Activated B cell treated with CpG ODN at 0.5 μM for 24 hours (primary cell): Measurements from ENCODE around the gene MVB12B. TPM values are rescaled to one million over a fixed set of nuclear protein-coding genes. Genes with fewer than 3 reads are reported as not detected.
"Not testable (repeated sequence)": the region's sequence is repeated elsewhere in the genome, so short reads cannot be mapped to it uniquely, and the experiment has no call there.

Experiments
- ATAC-seq: fragments of 200-7000 bp; cut with Tn5 transposase; one replicate; pipeline ENCODE4 v1.10.0; 2021; ENCODE audit warnings: low read depth, mild to moderate bottlenecking, moderate library complexity
- CTCF ChIA-PET: fragments of 350-600 bp; sonication (Branson Sonifier 250); formaldehyde crosslinking; loops from one replicate; lab custom pipeline; 2021; ENCODE audit warnings: antibody characterized with exemption; lab: Charles Lee
- POLR2A ChIA-PET: fragments of 350-600 bp; sonication (Branson Sonifier 250); formaldehyde crosslinking; loops from one replicate; lab custom pipeline; 2021; ENCODE audit warnings: antibody characterized with exemption; lab: Charles Lee
- DNase-seq: peaks from one replicate; pipeline ENCODE4 v3.0.0; 2022
- H3K27ac Mint-ChIP-seq: one replicate; pipeline ENCODE4 v1.8.0; 2020; ENCODE audit warnings: mixed read lengths
- H3K27me3 Mint-ChIP-seq: one replicate; pipeline ENCODE4 v1.8.0; 2021; ENCODE audit warnings: mixed read lengths
- H3K36me3 Mint-ChIP-seq: one replicate; pipeline ENCODE4 v1.8.0; 2021; ENCODE audit warnings: low read depth, mixed read lengths
- H3K4me1 Mint-ChIP-seq: one replicate; pipeline ENCODE4 v1.8.0; 2021; ENCODE audit warnings: mixed read lengths
- H3K4me3 Mint-ChIP-seq: one replicate; pipeline ENCODE4 v1.8.0; 2020; ENCODE audit warnings: mild to moderate bottlenecking, mixed read lengths
- H3K9me3 Mint-ChIP-seq: one replicate; pipeline ENCODE4 v1.8.0; 2020; ENCODE audit warnings: mixed read lengths
- CTCF ChIP-seq: fragments of 200-600 bp; IDR thresholded peaks from one replicate; pipeline ENCODE4 v1.8.0; 2022; ENCODE audit warnings: antibody characterized with exemption, mild to moderate bottlenecking
- intact Hi-C: fragments of 100-400 bp; cut with micrococcal nuclease; formaldehyde crosslinking; loops from one replicate; pipeline ENCODE4 v1.15.1; 2024
- total RNA-seq: library from RNA; stranded (reverse); gene quantifications from 2 replicates; pipeline ENCODE4 v1.2.3, GENCODE V29; 2022

MVB12B gene
- total RNA-seq, 1 donor from 2014 or later = 2.5 TPM

DNA sequence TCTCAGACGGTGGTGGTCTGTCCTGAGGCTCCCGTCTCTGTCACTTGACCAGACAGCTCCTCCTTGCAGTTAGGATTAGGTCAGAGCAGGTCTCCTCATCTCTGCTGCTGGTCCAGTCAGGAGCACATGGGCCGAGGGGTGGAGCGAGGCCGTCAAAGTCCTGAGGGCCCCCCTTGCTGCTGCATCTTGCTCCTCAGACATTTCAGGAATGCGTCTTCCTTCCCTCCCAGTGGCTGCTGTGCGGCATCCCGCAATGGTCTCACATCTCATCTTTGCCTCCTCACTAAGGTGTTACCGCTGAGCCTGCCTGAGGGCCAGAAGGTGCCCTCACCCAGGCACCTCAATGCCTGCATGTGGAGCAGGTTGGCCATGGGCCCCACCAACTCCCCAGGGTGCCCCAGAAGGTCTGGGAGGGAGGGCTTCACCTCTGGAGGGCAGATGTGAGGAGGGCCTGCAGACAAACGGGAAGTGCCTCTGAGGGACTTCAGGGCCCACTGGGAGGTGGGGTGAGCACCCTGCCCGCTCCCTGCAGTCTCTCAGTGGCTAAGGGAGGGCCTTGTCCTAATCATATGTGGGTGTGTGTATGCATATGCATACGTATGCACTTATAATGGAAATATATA is 149.4 kb downstream of the MVB12B start:
- H3K27ac Mint-ChIP-seq = no peak overlapping the region
- TF ChIP-seq CTCF = no peak
- H3K36me3 Mint-ChIP-seq = no peaks in the 10 kb centered on the region
- ATAC-seq (no peak), DNase-seq (no peak)
- intact Hi-C loops = no loop called here
- H3K9me3 Mint-ChIP-seq = peaks cover 6% of the 10 kb centered on the region
- H3K4me1 Mint-ChIP-seq = peaks cover 35% of the 10 kb centered on the region
- ChIA-PET CTCF (no interaction called here), POLR2A (no interaction called here)
- H3K27me3 Mint-ChIP-seq = no peaks in the 10 kb centered on the region
- H3K4me3 Mint-ChIP-seq = no peak overlapping the region

GRCh38 chr9:126477432-126477831 is 150.8 kb downstream of the MVB12B start:
- DNase-seq, intact Hi-C loops, POLR2A ChIA-PET, H3K9me3 Mint-ChIP-seq, H3K36me3 Mint-ChIP-seq, CTCF ChIA-PET, H3K4me3 Mint-ChIP-seq, H3K27me3 Mint-ChIP-seq: not testable (repeated sequence)
- ATAC-seq = peak; percentile 21
- H3K27ac Mint-ChIP-seq = peak overlapping the region; percentile 63
- H3K4me1 Mint-ChIP-seq = peaks cover 29% of the 10 kb centered on the region

DNA sequence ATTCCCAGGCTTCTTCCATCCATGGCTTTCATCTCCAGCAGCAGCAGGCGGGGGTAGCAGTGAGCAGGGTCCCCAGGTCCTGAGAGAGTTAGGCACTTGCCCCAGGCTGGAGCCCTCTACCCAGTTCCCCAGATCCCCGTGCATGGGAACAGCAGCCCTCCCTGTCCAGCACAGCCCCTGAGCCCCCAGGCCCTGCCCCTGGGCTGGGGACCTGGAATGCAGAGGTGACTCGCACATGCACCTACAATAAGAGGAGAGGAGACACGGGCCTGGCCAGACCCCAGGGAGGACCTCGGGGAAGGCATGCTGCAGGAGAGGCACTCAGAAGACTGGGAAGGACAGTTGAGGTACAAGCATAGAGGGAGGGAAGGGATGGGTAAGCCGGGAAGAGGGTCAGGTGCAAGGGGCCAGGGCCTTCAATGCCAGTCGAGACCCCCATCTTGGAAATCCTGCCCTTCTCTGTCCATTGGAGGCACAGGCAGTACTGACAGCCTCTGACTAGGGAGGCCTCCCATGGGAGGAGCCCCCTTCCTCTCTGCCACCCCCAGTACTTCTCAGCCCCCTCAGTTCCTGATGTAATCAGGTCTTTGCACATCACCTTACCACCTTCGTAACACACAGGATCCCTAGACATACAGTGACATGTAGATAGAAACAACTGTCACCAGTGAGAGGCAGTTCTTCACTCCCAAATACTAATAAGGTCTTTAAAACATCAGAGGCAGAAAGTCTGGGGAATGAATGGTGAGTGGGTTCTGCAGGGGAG is 151.8 kb downstream of the MVB12B start:
- H3K4me3 Mint-ChIP-seq = no peak overlapping the region
- no peak overlapping the region for H3K27ac Mint-ChIP-seq
- no peak for ATAC-seq
- no peaks in the 10 kb centered on the region for H3K27me3 Mint-ChIP-seq
- POLR2A ChIA-PET = no interaction called here
- intact Hi-C loops = no loop called here
- peaks cover 23% of the 10 kb centered on the region for H3K4me1 Mint-ChIP-seq
- CTCF ChIA-PET = no interaction called here
- no peak for TF ChIP-seq CTCF
- H3K36me3 Mint-ChIP-seq = no peaks in the 10 kb centered on the region
- peaks cover 6% of the 10 kb centered on the region for H3K9me3 Mint-ChIP-seq
- no peak for DNase-seq

DNA sequence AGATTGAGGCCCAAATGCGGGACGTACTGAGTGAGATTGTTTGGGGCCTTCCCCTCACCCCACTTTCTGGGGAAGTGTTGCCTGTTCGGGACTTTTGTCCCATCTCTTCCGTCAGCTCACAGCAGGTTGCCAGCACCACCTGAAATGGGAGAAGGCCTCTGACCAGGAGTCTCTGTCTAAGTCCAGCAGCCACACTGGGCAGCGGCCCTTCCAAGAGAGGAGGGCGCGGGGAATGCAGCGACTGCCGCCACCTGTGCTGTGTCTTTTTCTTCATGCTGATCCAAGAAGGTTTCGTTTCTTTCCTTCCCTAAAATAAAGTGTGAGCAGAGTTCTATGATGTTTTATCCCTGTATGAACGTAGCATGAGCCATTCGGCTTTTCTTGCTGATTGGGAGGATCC is 152.9 kb downstream of the MVB12B start:
- peaks cover 23% of the 10 kb centered on the region for H3K4me1 Mint-ChIP-seq

GRCh38 chr9:126480813-126481212 is 154.2 kb downstream of the MVB12B start:
- Mint-ChIP-seq H3K36me3 (no peaks in the 10 kb centered on the region), H3K4me3 (no peak overlapping the region), H3K27me3 (no peaks in the 10 kb centered on the region), H3K4me1 (peaks cover 23% of the 10 kb centered on the region), H3K27ac (no peak overlapping the region), H3K9me3 (peaks cover 6% of the 10 kb centered on the region)
- no peak for TF ChIP-seq CTCF
- intact Hi-C loops = no loop called here
- ChIA-PET POLR2A (interaction anchor here (2.9 kb wide), 1 partner anchor 9 kb away, joined by 17 read pairs; no protein-coding TSS in a partner anchor), CTCF (interaction anchor here (1.6 to 2.1 kb wide), 2 partner anchors 10 to 77 kb away, joined by 5 to 18 read pairs; no protein-coding TSS in a partner anchor)
- ATAC-seq (no peak), DNase-seq (no peak)

More for the DNA sequence above, 152.9 kb downstream of the MVB12B start:
- ChIA-PET CTCF (no interaction called here), POLR2A (no interaction called here)
- intact Hi-C loops = no loop called here
- TF ChIP-seq CTCF = no peak
- Mint-ChIP-seq H3K4me3 (no peak overlapping the region), H3K27me3 (no peaks in the 10 kb centered on the region), H3K36me3 (no peaks in the 10 kb centered on the region), H3K9me3 (peaks cover 6% of the 10 kb centered on the region), H3K27ac (no peak overlapping the region)
- ATAC-seq (no peak), DNase-seq (no peak)
